Fibroblast of lung (primary cell): ENCODE measurements around the gene KIF21B.

Source experiments
- EZH2 ChIP-seq: IDR thresholded peaks from 2 replicates; pipeline ENCODE4 v1.5.1; 2012; ENCODE audit warnings: low read length, control low read depth, mild to moderate bottlenecking; ENCODE audit errors: missing control alignments
- TF ChIP-seq, protein P1 (sequence below), 2 donors: IDR thresholded peaks in 1 of 2; conservative IDR thresholded peaks in 1 of 2; 1 replicate in 1 of 2; 2 replicates in 1 of 2; pipeline ENCODE4 v1.5.1; 2011 to 2012; ENCODE audit warnings: low read length in 2 of 2, control low read depth in 1 of 2, inconsistent platforms in 1 of 2, low read depth in 1 of 2, mild to moderate bottlenecking in 1 of 2

DNA sequence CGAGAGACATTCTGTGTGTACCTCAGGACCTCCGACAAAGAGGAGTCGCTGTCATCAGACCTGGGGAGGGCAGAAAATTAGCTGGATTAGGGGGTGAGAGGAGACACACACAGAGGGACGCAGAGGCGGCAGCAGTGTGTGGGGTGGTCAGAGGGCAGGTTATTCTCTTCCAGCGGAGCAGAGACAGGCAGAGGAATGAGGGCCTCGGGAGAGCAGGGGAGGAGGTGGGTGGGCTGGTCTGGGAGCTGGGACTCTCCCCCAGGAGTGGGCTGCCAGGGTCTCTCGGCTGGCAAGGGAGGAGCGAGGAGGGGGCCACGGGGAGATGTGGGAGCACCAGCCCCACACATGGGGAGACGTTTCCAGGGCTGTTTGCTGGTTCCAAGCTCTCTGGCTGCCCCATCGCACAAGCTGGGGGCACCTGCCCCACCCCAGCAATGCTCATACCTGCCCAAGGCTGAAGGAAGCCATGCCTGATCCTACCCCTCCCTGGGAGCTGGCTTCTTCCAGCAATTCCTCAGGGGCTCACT lies 40.4 kb downstream of the KIF21B start:
- TF ChIP-seq, protein P1, sequence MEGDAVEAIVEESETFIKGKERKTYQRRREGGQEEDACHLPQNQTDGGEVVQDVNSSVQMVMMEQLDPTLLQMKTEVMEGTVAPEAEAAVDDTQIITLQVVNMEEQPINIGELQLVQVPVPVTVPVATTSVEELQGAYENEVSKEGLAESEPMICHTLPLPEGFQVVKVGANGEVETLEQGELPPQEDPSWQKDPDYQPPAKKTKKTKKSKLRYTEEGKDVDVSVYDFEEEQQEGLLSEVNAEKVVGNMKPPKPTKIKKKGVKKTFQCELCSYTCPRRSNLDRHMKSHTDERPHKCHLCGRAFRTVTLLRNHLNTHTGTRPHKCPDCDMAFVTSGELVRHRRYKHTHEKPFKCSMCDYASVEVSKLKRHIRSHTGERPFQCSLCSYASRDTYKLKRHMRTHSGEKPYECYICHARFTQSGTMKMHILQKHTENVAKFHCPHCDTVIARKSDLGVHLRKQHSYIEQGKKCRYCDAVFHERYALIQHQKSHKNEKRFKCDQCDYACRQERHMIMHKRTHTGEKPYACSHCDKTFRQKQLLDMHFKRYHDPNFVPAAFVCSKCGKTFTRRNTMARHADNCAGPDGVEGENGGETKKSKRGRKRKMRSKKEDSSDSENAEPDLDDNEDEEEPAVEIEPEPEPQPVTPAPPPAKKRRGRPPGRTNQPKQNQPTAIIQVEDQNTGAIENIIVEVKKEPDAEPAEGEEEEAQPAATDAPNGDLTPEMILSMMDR (conservative IDR thresholded peaks at IDR 0.05 in 1 of 2, IDR thresholded peaks at IDR 0.05 in 1 of 2; ENCODE audit: low read depth in 1 of 2, low read length in 2 of 2): no peak
- no peak for TF ChIP-seq EZH2
